ENCODE data around the gene CAST.

Gene CAST

GRCh38 chr5:96747720-96748119, 85.5 kb downstream of the CAST start:
- DNase-seq (ENCODE audit: low spot score): no peak

- DNase-seq (ENCODE audit: low spot score): no peak
Measured at GRCh38 chr5:96750110-96750822, 88.1 kb downstream of the CAST start.

GRCh38 chr5:96751203-96752169, 89.3 kb downstream of the CAST start:
- peak; percentile 37 for DNase-seq (ENCODE audit: low spot score)

GRCh38 chr5:96752341-96753016, 90.3 kb downstream of the CAST start:
- DNase-seq (ENCODE audit: low spot score): peak; percentile 59

GRCh38 chr5:96753017-96753397, 90.8 kb downstream of the CAST start:
- DNase-seq (ENCODE audit: low spot score): no peak

GRCh38 chr5:96753848-96754247, 91.7 kb downstream of the CAST start:
- no peak for DNase-seq (ENCODE audit: low spot score)

- DNase-seq (ENCODE audit: low spot score): no peak
Measured at GRCh38 chr5:96755851-96756250, 93.7 kb downstream of the CAST start.

GRCh38 chr5:96756985-96757384, 94.8 kb downstream of the CAST start:
- DNase-seq (ENCODE audit: low spot score): no peak

- no peak for DNase-seq (ENCODE audit: low spot score)
Measured at GRCh38 chr5:96758621-96759020, 96.4 kb downstream of the CAST start.

GRCh38 chr5:96761618-96762017, 99.4 kb downstream of the CAST start:
- DNase-seq (ENCODE audit: low spot score): no peak

GRCh38 chr5:96763026-96763425, 100.8 kb downstream of the CAST start:
- DNase-seq (ENCODE audit: low spot score): no peak

- no peak for DNase-seq (ENCODE audit: low spot score)
Measured at GRCh38 chr5:96765043-96765442, 102.9 kb downstream of the CAST start.

GRCh38 chr5:96768708-96769251, 106.6 kb downstream of the CAST start:
- no peak for DNase-seq (ENCODE audit: low spot score)

- DNase-seq (ENCODE audit: low spot score): no peak
Measured at GRCh38 chr5:96771395-96771794, 109.2 kb downstream of the CAST start.

GRCh38 chr5:96772111-96772510, 109.9 kb downstream of the CAST start:
- no peak for DNase-seq (ENCODE audit: low spot score)

GRCh38 chr5:96772542-96772941, 110.4 kb downstream of the CAST start:
- no peak for DNase-seq (ENCODE audit: low spot score)

GRCh38 chr5:96775050-96775449, 112.9 kb downstream of the CAST start:
- DNase-seq (ENCODE audit: low spot score): no peak

- DNase-seq (ENCODE audit: low spot score): no peak
Measured at GRCh38 chr5:96775689-96776088, 113.5 kb downstream of the CAST start.

- peak; percentile 38 for DNase-seq (ENCODE audit: low spot score)
Measured at GRCh38 chr5:96776621-96777020, 114.4 kb downstream of the CAST start.

- no peak for DNase-seq (ENCODE audit: low spot score)
Measured at GRCh38 chr5:96778409-96778808, 116.2 kb downstream of the CAST start.

GRCh38 chr5:96780626-96781025, 118.5 kb downstream of the CAST start:
- no peak for DNase-seq (ENCODE audit: low spot score)

All from putamen (tissue), 1 donor.